Gastrocnemius medialis (tissue), 4 donors: ENCODE data around the gene B4GAT1.

Experiments used
- CTCF ChIP-seq, 5 experiments: fragments of 450-650 bp in 3 of 5; fragments of 200-600 bp in 2 of 5; sonication (generic) in 2 of 5; IDR thresholded peaks in 4 of 5; conservative IDR thresholded peaks in 1 of 5; 1 replicate in 4 of 5; 2 replicates in 1 of 5; pipeline ENCODE4 v1.5.1; 2016 to 2019; ENCODE audit warnings: antibody characterized with exemption in 5 of 5, mild to moderate bottlenecking in 3 of 5, moderate library complexity in 3 of 5
- POLR2A ChIP-seq, 2 donors: fragments of 450-650 bp; IDR thresholded peaks; one replicate each; pipeline ENCODE4 v1.6.1; 2017; ENCODE audit warnings: antibody characterized with exemption in 2 of 2, mild to moderate bottlenecking in 2 of 2, moderate library complexity in 2 of 2

- TF ChIP-seq CTCF (IDR thresholded peaks at IDR 0.05 in 4 of 5, conservative IDR thresholded peaks at IDR 0.05 in 1 of 5) = no peak
- TF ChIP-seq POLR2A (IDR thresholded peaks at IDR 0.05) = no peak
Observed at GRCh38 chr11:66339162-66339675, 8.2 kb downstream of the B4GAT1 start.
